HepG2 (cell line): ENCODE data around the gene LSM12. TPM values are rescaled to one million over a fixed set of nuclear protein-coding genes. Genes with fewer than 3 reads are reported as not detected.
A peak's percentile ranks its signal among the peaks of the same experiment; 100 is the strongest.

ENCODE experiments used
- AGO2 ChIP-seq: fragments of 200-400 bp; formaldehyde crosslinking; optimal IDR thresholded peaks from 2 replicates; pipeline ENCODE3; 2017; ENCODE audit warnings: mild to moderate bottlenecking, low read depth, low read length, moderate library complexity
- BRCA1 ChIP-seq: sonication (generic); formaldehyde crosslinking; IDR thresholded peaks from 2 replicates; pipeline ENCODE4 v1.4.0; 2020; ENCODE audit warnings: missing genetic modification reagents
- CHD2 ChIP-seq: IDR thresholded peaks from 2 replicates; pipeline ENCODE4 v1.6.1; 2011; ENCODE audit warnings: low read depth, low read length, improper control_type of control experiment
- CREB1 ChIP-seq, 2 experiments: fragments of 450-650 bp in 1 of 2; IDR thresholded peaks; 2 replicates each; pipeline ENCODE4 v1.6.1; 2016 to 2017; ENCODE audit warnings: control low read depth in 1 of 2, mild to moderate bottlenecking in 1 of 2, missing compliant biosample characterization in 1 of 2, missing genetic modification characterization in 1 of 2
- E2F2 ChIP-seq: sonication (generic); formaldehyde crosslinking; IDR thresholded peaks from 2 replicates; pipeline ENCODE4 v1.4.0; 2020; ENCODE audit warnings: missing genetic modification reagents, borderline replicate concordance
- GFI1 ChIP-seq: sonication (generic); formaldehyde crosslinking; IDR thresholded peaks from 2 replicates; pipeline ENCODE4 v1.5.0; 2020; ENCODE audit warnings: missing genetic modification reagents, mild to moderate bottlenecking, borderline replicate concordance
- MTF2 ChIP-seq: sonication (generic); formaldehyde crosslinking; IDR thresholded peaks from 2 replicates; pipeline ENCODE4 v1.5.0; 2020; ENCODE audit warnings: missing genetic modification reagents, borderline replicate concordance
- STAG1 ChIP-seq: sonication (generic); formaldehyde crosslinking; IDR thresholded peaks from 2 replicates; pipeline ENCODE4 v1.4.0; 2020; ENCODE audit warnings: missing genetic modification reagents
- TSC22D2 ChIP-seq: sonication (generic); formaldehyde crosslinking; IDR thresholded peaks from 2 replicates; pipeline ENCODE4 v1.5.1; 2020; ENCODE audit warnings: missing genetic modification reagents, mild to moderate bottlenecking, borderline replicate concordance
- ZNF263 ChIP-seq: sonication (generic); formaldehyde crosslinking; IDR thresholded peaks from 2 replicates; pipeline ENCODE4 v1.4.0; 2020; ENCODE audit warnings: missing genetic modification reagents
- ZNF33B ChIP-seq: sonication (generic); formaldehyde crosslinking; IDR thresholded peaks from 2 replicates; pipeline ENCODE4 v1.5.1; 2020; ENCODE audit warnings: mild to moderate bottlenecking, missing genetic modification reagents
- ZNF468 ChIP-seq: sonication (generic); formaldehyde crosslinking; IDR thresholded peaks from 2 replicates; pipeline ENCODE4 v1.8.0; 2022; ENCODE audit warnings: mild to moderate bottlenecking, moderate library complexity, missing genetic modification reagents
- ZNF720 ChIP-seq: sonication (generic); formaldehyde crosslinking; IDR thresholded peaks from 2 replicates; pipeline ENCODE4 v1.4.0; 2020; ENCODE audit warnings: missing genetic modification reagents
- ZNF816 ChIP-seq: sonication (generic); formaldehyde crosslinking; IDR thresholded peaks from 2 replicates; pipeline ENCODE4 v1.8.0; 2022; ENCODE audit warnings: missing genetic modification reagents, mild to moderate bottlenecking, borderline replicate concordance
- polyA plus RNA-seq, 8 experiments: library from polyadenylated mRNA; depleted of rRNA in 3 of 8; stranded (reverse) in 7 of 8; unstranded in 1 of 8; fragments of >200 nt; fragmentation: Illumina TruSeq in 4 of 8; extraction: Trizol in 4 of 8; gene quantifications; 2 replicates each; pipeline versions ENCODE4 v1.2.1 to v1.2.3, GENCODE V29; 2011 to 2016; ENCODE audit warnings: low read depth in 4 of 8, missing spikeins in 1 of 8, mixed read lengths in 1 of 8; ENCODE audit not compliant: insufficient read depth in 1 of 8
- total RNA-seq, 5 experiments: library from RNA; depleted of rRNA; stranded (reverse); fragments of >200 nt; fragmentation: Illumina TruSeq; extraction: Trizol; gene quantifications; 2 replicates each; pipeline ENCODE4 v1.2.3, GENCODE V29; 2016; ENCODE audit warnings: low read depth in 1 of 5
- TF ChIP-seq, protein P1 (sequence below): sonication (generic); formaldehyde crosslinking; IDR thresholded peaks from 2 replicates; pipeline ENCODE4 v1.8.0; 2023; ENCODE audit warnings: mild to moderate bottlenecking, missing genetic modification reagents
- TF ChIP-seq, protein P2 (sequence below): sonication (generic); formaldehyde crosslinking; IDR thresholded peaks from 2 replicates; pipeline ENCODE4 v1.4.0; 2020; ENCODE audit warnings: missing genetic modification reagents
- TF ChIP-seq, protein P3 (sequence below): sonication (generic); formaldehyde crosslinking; IDR thresholded peaks from 2 replicates; pipeline ENCODE4; 2020; ENCODE audit warnings: missing genetic modification reagents, mild to moderate bottlenecking, borderline replicate concordance

LSM12 gene
- total and polyA plus RNA-seq, 2 of the 13 experiments (the other 11 are each of a cell fraction or from before 2014, with no cell fraction given) = 52.8 to 55.7 TPM

GRCh38 chr17:44014437-44015172 is 51.9 kb downstream of the LSM12 start, which contains the start of gene TMEM101 (continued):
- TF ChIP-seq TSC22D2 (0 out of 2 replicates have a peak, but pooled peaks have one; percentile 82), ZNF263 (CRISPR knock-in tag) (peak; percentile 49; the same call in 1 of the 2 replicates), CREB1 (IDR thresholded peaks at IDR 0.05) (peak; percentile 94), CREB1 (CRISPR knock-in tag; IDR thresholded peaks at IDR 0.05) (peak; percentile 99), GFI1 (CRISPR knock-in tag) (peak; percentile 44; the same call in 1 of the 2 replicates), STAG1 (CRISPR knock-in tag) (peak; percentile 4; the same call in 1 of the 2 replicates), E2F2 (CRISPR knock-in tag) (0 out of 2 replicates have a peak, but pooled peaks have one; percentile 52), ZNF468 (CRISPR knock-in tag) (no peak), ZNF816 (peak; percentile 94; the same call in 1 of the 2 replicates), BRCA1 (CRISPR knock-in tag) (no peak; the same call in 1 of the 2 replicates), ZNF33B (CRISPR knock-in tag) (peak; percentile 90), MTF2 (CRISPR knock-in tag) (peak; percentile 98), CHD2 (peak; percentile 65; the same call in 1 of the 2 replicates), AGO2 (peak; percentile 85), ZNF720 (peak; percentile 92; the same call in 1 of the 2 replicates)
- TF ChIP-seq, protein P1, sequence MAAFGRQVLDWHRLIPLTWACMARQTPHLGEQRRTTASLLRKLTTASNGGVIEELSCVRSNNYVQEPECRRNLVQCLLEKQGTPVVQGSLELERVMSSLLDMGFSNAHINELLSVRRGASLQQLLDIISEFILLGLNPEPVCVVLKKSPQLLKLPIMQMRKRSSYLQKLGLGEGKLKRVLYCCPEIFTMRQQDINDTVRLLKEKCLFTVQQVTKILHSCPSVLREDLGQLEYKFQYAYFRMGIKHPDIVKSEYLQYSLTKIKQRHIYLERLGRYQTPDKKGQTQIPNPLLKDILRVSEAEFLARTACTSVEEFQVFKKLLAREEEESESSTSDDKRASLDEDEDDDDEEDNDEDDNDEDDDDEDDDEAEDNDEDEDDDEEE (CRISPR knock-in tag) = no peak
- TF ChIP-seq, protein P2, sequence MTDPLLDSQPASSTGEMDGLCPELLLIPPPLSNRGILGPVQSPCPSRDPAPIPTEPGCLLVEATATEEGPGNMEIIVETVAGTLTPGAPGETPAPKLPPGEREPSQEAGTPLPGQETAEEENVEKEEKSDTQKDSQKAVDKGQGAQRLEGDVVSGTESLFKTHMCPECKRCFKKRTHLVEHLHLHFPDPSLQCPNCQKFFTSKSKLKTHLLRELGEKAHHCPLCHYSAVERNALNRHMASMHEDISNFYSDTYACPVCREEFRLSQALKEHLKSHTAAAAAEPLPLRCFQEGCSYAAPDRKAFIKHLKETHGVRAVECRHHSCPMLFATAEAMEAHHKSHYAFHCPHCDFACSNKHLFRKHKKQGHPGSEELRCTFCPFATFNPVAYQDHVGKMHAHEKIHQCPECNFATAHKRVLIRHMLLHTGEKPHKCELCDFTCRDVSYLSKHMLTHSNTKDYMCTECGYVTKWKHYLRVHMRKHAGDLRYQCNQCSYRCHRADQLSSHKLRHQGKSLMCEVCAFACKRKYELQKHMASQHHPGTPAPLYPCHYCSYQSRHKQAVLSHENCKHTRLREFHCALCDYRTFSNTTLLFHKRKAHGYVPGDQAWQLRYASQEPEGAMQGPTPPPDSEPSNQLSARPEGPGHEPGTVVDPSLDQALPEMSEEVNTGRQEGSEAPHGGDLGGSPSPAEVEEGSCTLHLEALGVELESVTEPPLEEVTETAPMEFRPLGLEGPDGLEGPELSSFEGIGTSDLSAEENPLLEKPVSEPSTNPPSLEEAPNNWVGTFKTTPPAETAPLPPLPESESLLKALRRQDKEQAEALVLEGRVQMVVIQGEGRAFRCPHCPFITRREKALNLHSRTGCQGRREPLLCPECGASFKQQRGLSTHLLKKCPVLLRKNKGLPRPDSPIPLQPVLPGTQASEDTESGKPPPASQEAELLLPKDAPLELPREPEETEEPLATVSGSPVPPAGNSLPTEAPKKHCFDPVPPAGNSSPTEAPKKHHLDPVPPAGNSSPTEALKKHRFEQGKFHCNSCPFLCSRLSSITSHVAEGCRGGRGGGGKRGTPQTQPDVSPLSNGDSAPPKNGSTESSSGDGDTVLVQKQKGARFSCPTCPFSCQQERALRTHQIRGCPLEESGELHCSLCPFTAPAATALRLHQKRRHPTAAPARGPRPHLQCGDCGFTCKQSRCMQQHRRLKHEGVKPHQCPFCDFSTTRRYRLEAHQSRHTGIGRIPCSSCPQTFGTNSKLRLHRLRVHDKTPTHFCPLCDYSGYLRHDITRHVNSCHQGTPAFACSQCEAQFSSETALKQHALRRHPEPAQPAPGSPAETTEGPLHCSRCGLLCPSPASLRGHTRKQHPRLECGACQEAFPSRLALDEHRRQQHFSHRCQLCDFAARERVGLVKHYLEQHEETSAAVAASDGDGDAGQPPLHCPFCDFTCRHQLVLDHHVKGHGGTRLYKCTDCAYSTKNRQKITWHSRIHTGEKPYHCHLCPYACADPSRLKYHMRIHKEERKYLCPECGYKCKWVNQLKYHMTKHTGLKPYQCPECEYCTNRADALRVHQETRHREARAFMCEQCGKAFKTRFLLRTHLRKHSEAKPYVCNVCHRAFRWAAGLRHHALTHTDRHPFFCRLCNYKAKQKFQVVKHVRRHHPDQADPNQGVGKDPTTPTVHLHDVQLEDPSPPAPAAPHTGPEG (CRISPR knock-in tag) = no peak; the same call in none of the 2 replicates
- TF ChIP-seq, protein P3, sequence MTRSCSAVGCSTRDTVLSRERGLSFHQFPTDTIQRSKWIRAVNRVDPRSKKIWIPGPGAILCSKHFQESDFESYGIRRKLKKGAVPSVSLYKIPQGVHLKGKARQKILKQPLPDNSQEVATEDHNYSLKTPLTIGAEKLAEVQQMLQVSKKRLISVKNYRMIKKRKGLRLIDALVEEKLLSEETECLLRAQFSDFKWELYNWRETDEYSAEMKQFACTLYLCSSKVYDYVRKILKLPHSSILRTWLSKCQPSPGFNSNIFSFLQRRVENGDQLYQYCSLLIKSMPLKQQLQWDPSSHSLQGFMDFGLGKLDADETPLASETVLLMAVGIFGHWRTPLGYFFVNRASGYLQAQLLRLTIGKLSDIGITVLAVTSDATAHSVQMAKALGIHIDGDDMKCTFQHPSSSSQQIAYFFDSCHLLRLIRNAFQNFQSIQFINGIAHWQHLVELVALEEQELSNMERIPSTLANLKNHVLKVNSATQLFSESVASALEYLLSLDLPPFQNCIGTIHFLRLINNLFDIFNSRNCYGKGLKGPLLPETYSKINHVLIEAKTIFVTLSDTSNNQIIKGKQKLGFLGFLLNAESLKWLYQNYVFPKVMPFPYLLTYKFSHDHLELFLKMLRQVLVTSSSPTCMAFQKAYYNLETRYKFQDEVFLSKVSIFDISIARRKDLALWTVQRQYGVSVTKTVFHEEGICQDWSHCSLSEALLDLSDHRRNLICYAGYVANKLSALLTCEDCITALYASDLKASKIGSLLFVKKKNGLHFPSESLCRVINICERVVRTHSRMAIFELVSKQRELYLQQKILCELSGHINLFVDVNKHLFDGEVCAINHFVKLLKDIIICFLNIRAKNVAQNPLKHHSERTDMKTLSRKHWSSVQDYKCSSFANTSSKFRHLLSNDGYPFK (CRISPR knock-in tag) = peak; percentile 96
